GM19193 (cell line): ENCODE measurements around the gene GAS5.

Source experiments
- POLR2A ChIP-seq: IDR thresholded peaks from 4 replicates; pipeline ENCODE4 v1.6.1; 2011; ENCODE audit not compliant: insufficient read depth, insufficient read length; ENCODE audit errors: extremely low read depth

The GAS5 gene

GRCh38 chr1:173884701-173885100, 16.9 kb upstream of the GAS5 start:
- no peak for TF ChIP-seq POLR2A

- TF ChIP-seq POLR2A = no peak
Observed at GRCh38 chr1:173878251-173878650, 10.5 kb upstream of the GAS5 start.

- TF ChIP-seq POLR2A = no peak
Observed at GRCh38 chr1:173876732-173877131, 8.9 kb upstream of the GAS5 start.

GRCh38 chr1:173871500-173871899, 3.7 kb upstream of the GAS5 start:
- no peak for TF ChIP-seq POLR2A

- no peak for TF ChIP-seq POLR2A
Observed at GRCh38 chr1:173871091-173871490, 3.3 kb upstream of the GAS5 start.

GRCh38 chr1:173870252-173871075, 2.7 kb upstream of the GAS5 start:
- peak; percentile 63 for TF ChIP-seq POLR2A

GRCh38 chr1:173869021-173869359, 1.2 kb upstream of the GAS5 start:
- no peak for TF ChIP-seq POLR2A

- no peak for TF ChIP-seq POLR2A
Observed at GRCh38 chr1:173868266-173869020, 654 bp upstream of the GAS5 start, which contains the start of gene ZBTB37. TSS of gene ZBTB37 (plus strand) at chr1:173868380. CDS start at chr1:173870226, 1,846 bp downstream.

- TF ChIP-seq POLR2A = no peak
Observed at GRCh38 chr1:173867141-173867752, 542 bp downstream of the GAS5 start.

GRCh38 chr1:173866413-173867115, 1.2 kb downstream of the GAS5 start:
- TF ChIP-seq POLR2A = no peak

GRCh38 chr1:173865468-173866164, 2.2 kb downstream of the GAS5 start:
- no peak for TF ChIP-seq POLR2A

- no peak for TF ChIP-seq POLR2A
Observed at GRCh38 chr1:173864179-173864867, 3.5 kb downstream of the GAS5 start.

- TF ChIP-seq POLR2A = peak; percentile 35
Observed at GRCh38 chr1:173863224-173864161, 4.3 kb downstream of the GAS5 start.
